Spleen (tissue), 7 donors: ENCODE data around the gene RAPGEF6.

ENCODE experiments used
- POLR2AphosphoS5 ChIP-seq, 3 donors: sonication (generic); formaldehyde crosslinking; IDR thresholded peaks; one replicate each; pipeline ENCODE4 v1.5.1; 2017; ENCODE audit warnings: antibody characterized with exemption in 3 of 3
- TF ChIP-seq, protein P1 (sequence below), 11 experiments: fragments of 200-600 bp in 7 of 11; fragments of 450-650 bp in 4 of 11; sonication (generic) in 4 of 11; IDR thresholded peaks in 8 of 11; conservative IDR thresholded peaks in 3 of 11; 1 replicate in 7 of 11; 2 replicates in 4 of 11; pipeline versions ENCODE4 v1.4.0 to v1.8.0; 2016 to 2021; ENCODE audit warnings: antibody characterized with exemption in 11 of 11, inconsistent platforms in 4 of 11, mild to moderate bottlenecking in 1 of 11
- donor health status: DM: no; HTN: no; CAD: no; lungs with moderate emphysema.
- donor health status: DM: no; HTN: no; CAD: no.
- donor health status: DM: no; HTN: no; CAD: no.

DNA sequence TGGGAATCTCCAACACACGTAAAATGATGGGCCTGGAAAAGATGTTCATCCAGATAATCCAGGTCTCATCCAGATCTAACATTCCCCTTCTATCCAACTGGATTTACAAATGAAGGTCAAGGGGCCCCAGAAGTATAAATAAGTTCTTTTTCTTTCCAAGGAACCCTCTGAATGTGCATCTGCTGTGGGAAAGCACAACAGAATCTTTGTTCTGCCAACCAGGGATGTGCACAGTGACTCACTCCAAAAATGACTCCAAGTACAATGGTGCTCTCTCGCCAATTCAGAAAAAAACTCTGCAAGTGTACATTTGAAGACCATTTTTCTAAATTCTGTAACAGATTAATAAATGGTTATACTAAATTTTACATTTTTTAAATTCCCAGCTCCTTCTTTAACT, 12.4 kb downstream of the RAPGEF6 start:
- TF ChIP-seq, protein P1, sequence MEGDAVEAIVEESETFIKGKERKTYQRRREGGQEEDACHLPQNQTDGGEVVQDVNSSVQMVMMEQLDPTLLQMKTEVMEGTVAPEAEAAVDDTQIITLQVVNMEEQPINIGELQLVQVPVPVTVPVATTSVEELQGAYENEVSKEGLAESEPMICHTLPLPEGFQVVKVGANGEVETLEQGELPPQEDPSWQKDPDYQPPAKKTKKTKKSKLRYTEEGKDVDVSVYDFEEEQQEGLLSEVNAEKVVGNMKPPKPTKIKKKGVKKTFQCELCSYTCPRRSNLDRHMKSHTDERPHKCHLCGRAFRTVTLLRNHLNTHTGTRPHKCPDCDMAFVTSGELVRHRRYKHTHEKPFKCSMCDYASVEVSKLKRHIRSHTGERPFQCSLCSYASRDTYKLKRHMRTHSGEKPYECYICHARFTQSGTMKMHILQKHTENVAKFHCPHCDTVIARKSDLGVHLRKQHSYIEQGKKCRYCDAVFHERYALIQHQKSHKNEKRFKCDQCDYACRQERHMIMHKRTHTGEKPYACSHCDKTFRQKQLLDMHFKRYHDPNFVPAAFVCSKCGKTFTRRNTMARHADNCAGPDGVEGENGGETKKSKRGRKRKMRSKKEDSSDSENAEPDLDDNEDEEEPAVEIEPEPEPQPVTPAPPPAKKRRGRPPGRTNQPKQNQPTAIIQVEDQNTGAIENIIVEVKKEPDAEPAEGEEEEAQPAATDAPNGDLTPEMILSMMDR (IDR thresholded peaks at IDR 0.05 in 8 of 11, conservative IDR thresholded peaks at IDR 0.05 in 3 of 11) = no peak
- no peak for TF ChIP-seq POLR2AphosphoS5 (IDR thresholded peaks at IDR 0.05)
